Ishikawa (cell line): Measurements from ENCODE around the gene STX10.

Source experiments
- TEAD4 ChIP-seq: IDR thresholded peaks from 2 replicates; pipeline ENCODE4 v1.6.1; 2012
- YY1 ChIP-seq: IDR thresholded peaks from 2 replicates; pipeline ENCODE4 v1.6.1; 2012; ENCODE audit warnings: low read depth
- ZBTB7A ChIP-seq: IDR thresholded peaks from 2 replicates; pipeline ENCODE4 v1.6.1; 2012; ENCODE audit warnings: low read depth

DNA sequence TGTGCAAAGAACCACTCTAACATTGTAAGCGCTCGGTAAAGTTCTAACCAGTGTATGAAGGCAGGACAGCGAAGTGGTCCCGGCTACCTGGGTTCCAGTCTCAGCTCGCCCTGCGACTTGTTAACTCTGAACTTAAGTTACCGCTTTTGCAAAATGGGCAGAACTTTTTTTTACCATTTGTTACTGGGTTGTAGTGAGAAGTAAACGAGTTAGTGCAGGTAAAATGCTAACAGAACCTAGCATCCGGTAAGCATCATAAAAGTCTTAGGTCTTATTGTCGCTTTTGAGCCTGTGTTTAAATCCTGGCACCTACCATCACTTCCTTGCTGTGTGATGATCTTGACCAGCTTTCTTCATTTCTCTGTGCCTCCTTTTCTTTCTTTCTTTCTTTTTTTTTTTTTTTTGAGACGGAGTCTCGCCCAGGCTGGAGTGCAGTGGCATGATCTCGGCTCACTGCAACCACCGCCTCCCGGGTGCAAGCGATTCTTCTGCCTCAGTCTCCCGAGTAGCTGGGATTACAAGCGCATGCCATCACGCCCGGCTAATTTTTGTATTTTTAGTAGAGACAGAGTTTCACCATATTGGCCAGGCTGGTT is 32.9 kb downstream of the STX10 start:
- TF ChIP-seq ZBTB7A (no peak), YY1 (no peak), TEAD4 (no peak)
